Left colon (tissue), 2 donors: Measurements from ENCODE around the gene DNAJB13. TPM values are rescaled to one million over a fixed set of nuclear protein-coding genes. Genes with fewer than 3 reads are reported as not detected.

Experiments used
- ATAC-seq: fragments of 200-7000 bp; cut with Tn5 transposase; one replicate; pipeline ENCODE4 v1.9.1; 2020; ENCODE audit warnings: mild to moderate bottlenecking, moderate library complexity
- DNase-seq, 2 donors: peaks; one replicate each; pipeline ENCODE4 v3.0.0-alpha.2; 2020
- intact Hi-C, 2 donors: fragments of 100-400 bp; cut with DNase I in 1 of 2; cut with micrococcal nuclease in 1 of 2; formaldehyde crosslinking; loops; one replicate each; pipeline versions ENCODE4 v1.11.2 to v1.14.0; 2022; cut with DNase I, micrococcal nuclease
- total RNA-seq, 2 donors: library from RNA; stranded (reverse); fragmentation: NEBNext Ultra II Directional; extraction: Animal tissue kit (Norgen Biotek cat#: 25700); gene quantifications; one replicate each; pipeline ENCODE4 v1.2.1, GENCODE V29; 2021
- donor health status: DM: no; HTN: no; CAD: no.
- donor health status: DM: yes; HTN: yes; CAD: no.

DNAJB13 gene
- total RNA-seq, 2 donors from 2014 or later: not detected

- ATAC-seq: no peak
- no peak for DNase-seq
- intact Hi-C loops: no loop called here
These were observed 3.9 kb upstream of the DNAJB13 start for GRCh38 chr11:73946798-73947458.

DNA sequence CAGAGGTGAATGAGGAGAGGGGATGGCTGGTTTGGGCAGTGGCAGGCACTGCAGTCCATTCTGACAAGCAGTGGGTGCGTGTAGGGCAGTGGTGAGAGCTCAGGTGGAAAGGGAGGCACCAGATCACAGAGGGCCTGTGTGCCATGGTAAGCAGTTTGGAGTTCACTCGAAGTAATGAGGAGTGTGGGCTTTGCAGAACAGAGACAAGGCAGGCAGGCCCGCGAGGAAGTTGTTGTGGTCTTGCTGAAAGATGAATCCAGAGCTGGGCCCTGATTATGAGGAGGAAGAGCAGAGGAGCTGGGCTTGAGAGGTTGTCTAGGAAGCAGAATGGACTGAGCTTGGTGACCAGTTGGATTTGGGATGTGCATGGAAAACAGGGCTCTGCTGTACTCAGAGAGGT lies 1.6 kb upstream of the DNAJB13 start:
- DNase-seq (no peak), ATAC-seq (no peak)
- intact Hi-C loops: no loop called here

DNA sequence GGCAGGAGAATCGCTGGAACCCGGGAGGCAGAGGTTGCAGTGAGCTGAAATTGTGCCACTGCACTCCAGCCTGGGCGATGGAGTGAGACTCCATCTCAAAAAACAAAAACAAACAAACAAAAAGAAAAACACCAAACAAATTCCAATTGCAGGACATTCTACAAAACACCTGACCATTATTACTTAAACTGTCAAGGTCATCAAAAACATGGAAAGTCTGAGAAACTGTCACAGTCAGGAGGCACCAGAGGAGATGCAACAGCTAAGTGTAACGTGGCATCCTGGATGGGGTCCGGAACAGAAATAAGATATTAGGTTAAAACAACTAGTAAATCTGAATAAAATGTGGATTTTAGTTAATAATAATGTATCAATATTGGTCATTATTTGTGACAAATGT lies 914 bp upstream of the DNAJB13 start:
- no peak for DNase-seq
- intact Hi-C loops: no loop called here
- no peak for ATAC-seq

- DNase-seq: no peak
- intact Hi-C loops: no loop called here
- ATAC-seq: no peak
These were observed 971 bp downstream of the DNAJB13 start for GRCh38 chr11:73951797-73952196.

GRCh38 chr11:73956876-73957653 lies 6.2 kb downstream of the DNAJB13 start:
- DNase-seq (no peak), ATAC-seq (peak; percentile 15)
- intact Hi-C loops: no loop called here

DNA sequence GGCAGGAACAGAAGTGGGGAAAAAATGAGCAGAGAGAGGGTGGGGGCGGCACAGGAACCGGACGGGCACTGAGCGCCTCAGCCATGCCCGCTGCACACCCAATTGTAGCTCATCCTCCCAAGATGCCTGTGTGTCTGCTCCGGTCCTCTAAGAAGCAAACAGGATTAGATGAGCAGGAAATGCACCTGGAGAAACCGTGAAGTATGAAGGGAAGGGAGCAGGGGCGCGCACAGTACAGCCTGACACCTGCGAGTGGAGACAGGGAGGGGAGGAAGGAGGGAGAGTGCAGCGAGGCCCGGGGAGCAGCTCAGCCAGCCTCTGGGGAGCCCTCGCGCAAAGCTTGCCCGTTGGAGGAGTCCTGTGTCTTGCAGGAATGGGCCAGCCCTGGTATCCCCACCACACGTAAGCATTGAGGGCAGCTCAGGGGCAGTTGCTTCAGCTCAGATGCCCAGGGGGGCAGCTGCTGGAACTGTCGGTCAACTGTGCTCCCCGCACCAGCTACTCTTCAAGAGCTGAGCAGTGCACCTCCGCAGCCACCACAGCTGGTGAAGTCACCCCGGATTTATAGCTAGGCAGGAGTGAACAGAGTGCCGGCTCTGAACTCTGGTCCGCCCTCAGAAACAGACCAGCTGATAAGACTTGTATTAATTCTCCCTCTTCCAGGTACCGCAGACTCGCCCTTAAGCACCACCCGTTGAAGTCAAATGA lies 7.0 kb downstream of the DNAJB13 start:
- intact Hi-C loops: no loop called here
- ATAC-seq: peak; percentile 72
- DNase-seq: no peak

- intact Hi-C loops: no loop called here
- no peak for DNase-seq
- no peak for ATAC-seq
These were observed 7.8 kb downstream of the DNAJB13 start for GRCh38 chr11:73958521-73959141.

- no peak for DNase-seq
- ATAC-seq: no peak
- intact Hi-C loops: no loop called here
These were observed 10.5 kb downstream of the DNAJB13 start for GRCh38 chr11:73961321-73961720.

GRCh38 chr11:73962101-73962705 lies 11.4 kb downstream of the DNAJB13 start:
- intact Hi-C loops: no loop called here
- ATAC-seq: no peak
- no peak for DNase-seq

DNA sequence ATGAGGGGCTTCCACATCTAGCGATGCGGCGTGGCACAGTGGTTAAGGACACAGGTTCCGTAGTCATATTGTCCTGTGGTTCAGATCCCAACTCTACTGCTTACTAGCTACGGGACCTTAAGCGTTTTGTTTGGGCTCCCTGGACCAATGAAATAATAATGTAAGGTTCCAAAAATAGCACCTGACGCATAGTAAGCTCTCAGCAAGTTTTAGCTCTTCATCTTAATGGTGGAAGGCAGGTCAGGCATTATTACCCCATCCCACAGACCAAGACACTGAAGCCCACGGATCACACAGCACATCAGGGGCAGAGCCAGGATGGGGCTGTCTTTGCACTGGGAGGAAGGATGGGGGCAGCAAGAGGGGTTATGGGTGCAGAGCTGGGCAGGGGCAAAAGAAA lies 13.0 kb downstream of the DNAJB13 start:
- ATAC-seq: no peak
- intact Hi-C loops: no loop called here
- DNase-seq: no peak

GRCh38 chr11:73965076-73965763 lies 14.4 kb downstream of the DNAJB13 start:
- ATAC-seq (no peak), DNase-seq (no peak)
- intact Hi-C loops: no loop called here

GRCh38 chr11:73965764-73966121 lies 14.9 kb downstream of the DNAJB13 start:
- no peak for DNase-seq
- intact Hi-C loops: no loop called here
- ATAC-seq: no peak

- ATAC-seq (no peak), DNase-seq (no peak)
- intact Hi-C loops: no loop called here
These were observed 17.6 kb downstream of the DNAJB13 start for GRCh38 chr11:73968356-73968966.

- ATAC-seq: no peak
- DNase-seq: no peak
- intact Hi-C loops: no loop called here
These were observed 18.3 kb downstream of the DNAJB13 start for GRCh38 chr11:73969091-73969490.

DNA sequence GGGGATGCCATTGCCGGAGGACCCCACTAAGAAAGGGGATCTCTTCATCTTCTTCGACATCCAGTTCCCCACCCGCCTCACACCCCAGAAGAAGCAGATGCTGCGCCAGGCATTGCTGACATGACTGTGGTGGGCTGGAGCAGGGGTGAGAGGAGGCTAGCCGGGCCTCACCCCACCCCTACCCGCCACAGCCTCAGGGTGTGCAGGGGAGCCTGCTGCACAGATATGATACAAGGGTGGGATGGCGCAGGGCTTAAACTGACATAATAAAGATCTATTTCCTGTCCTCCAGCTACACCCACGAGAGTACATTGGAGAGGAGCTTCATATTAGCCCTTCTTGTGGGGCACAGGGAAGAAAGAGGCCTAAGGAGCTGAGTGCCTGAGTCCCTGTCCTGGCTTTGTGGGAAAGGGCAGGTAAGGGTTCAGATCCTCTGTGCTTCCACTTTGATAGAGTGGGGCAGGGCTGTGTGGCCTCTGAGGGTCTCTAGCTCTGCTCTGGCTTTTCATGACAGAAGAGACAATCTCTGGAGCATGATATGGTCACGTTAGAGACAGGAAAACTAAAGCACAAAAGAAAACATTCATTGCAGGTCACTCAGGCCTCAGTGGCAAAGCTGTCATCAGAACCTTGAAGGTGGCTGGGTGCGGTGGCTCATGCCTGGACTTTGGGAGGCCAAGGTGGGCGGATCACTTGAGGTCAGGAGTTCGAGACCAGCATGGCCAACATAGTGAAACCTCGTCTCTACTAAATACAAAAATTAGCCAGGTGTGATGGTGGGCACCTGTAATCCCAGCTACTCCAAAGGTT lies 19.4 kb downstream of the DNAJB13 start:
- no peak for DNase-seq
- no peak for ATAC-seq
- intact Hi-C loops: no loop called here

DNA sequence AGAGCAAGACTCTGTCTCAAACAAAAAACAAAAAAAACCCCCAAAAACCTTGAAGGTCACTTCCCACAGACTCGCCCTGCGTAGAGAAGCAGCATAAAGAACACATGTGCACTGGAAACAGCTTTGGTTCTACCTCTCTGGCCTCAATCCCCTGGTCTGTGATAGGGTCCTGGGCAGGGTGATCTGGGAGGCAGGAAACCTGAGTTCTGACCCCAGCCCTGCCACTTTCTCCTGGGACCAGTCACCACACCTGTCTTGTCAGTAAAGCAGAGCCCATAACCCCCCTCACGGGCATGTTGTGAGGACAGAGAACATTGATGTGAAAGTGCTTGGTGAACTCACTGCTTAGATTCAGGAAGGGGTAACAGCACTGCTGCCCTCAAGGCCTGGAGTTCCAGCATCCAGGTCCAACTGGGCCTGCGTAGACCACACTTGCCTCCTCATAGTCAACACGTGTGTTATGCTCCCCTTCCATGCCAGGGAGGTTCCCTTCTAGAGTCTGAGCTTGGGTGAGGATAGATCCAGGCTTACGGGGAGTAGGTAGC lies 20.4 kb downstream of the DNAJB13 start:
- intact Hi-C loops: no loop called here
- DNase-seq (no peak), ATAC-seq (no peak)

GRCh38 chr11:73972187-73972586 lies 21.4 kb downstream of the DNAJB13 start:
- intact Hi-C loops: no loop called here
- DNase-seq (no peak), ATAC-seq (no peak)
